Effector CD8-positive, alpha-beta T cell (primary cell): ENCODE data around the gene FKRP.
"Not testable (repeated sequence)": the region's sequence is repeated elsewhere in the genome, so short reads cannot be mapped to it uniquely, and the experiment has no call there.

ENCODE experiments used
- DNase-seq: peaks from one replicate; lab custom pipeline; 2025; lab: John Stamatoyannopoulos, UW

FKRP gene

DNA sequence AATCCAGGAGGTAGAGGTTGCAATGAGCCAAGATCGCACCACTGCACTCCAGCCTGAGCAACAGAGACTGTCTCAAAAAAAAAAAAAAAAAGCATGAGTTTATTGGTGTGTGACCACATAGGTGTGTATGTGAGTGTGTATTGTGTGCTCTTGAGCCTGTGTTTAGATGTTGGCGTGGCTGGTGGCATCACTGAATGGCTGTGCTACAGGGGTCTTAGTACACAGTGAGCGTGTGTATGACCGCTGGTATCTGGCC, 40.1 kb downstream of the FKRP start:
- DNase-seq: no peak

DNA sequence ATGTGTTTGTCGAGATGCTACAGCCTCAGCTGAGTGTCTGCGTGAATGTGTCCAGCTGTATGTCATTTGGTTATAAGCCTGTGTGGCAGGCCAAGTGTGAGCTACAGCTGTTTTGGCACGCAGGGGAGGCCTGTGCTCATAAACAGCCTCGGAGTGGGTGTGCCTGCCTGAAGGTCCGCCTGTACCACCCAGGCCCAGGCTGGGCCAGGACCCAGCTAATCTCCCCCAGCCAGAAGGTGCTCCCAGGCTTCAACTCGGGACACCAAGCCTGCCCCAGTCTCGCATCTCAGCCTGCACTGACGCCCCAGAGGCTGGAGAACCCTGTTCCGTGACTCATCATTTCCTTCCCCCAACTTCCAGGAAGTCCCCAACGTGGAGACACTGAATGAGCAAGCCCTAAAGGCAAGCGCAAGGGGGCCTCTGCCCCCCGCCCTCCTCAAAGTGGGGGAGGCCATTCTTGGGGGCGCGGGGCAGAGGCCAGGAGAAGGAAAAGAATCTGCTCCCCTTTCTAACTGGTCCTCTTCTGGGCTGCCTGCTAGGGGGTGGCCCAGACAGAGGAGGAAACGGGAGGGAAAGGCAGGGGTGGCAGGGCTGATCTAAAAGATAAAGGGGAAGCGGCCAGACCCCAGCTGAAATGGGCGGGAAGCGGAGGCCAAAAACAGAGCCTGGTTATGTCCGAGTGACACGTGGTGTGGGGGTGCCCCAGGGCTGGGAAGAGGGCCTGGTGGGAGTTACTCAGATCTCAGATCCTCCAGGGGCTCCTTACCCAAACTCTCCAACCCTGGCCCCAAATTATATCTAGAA, 40.6 kb downstream of the FKRP start:
- peak; percentile 54 for DNase-seq

DNA sequence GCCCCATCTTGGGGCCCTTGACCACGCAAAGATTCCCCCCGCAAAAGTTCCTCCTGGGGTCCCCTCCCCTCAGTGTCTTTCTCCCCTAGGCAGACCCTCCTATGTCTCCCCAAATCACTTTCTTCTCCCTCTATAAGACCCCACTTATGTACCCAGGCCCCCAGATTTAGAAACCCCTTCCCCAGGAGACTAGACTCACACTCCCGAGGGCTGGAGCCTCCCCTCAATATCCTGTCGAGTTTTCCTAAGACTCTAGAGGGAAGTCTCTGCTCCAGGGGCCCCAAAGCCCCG, 41.1 kb downstream of the FKRP start:
- no peak for DNase-seq

DNA sequence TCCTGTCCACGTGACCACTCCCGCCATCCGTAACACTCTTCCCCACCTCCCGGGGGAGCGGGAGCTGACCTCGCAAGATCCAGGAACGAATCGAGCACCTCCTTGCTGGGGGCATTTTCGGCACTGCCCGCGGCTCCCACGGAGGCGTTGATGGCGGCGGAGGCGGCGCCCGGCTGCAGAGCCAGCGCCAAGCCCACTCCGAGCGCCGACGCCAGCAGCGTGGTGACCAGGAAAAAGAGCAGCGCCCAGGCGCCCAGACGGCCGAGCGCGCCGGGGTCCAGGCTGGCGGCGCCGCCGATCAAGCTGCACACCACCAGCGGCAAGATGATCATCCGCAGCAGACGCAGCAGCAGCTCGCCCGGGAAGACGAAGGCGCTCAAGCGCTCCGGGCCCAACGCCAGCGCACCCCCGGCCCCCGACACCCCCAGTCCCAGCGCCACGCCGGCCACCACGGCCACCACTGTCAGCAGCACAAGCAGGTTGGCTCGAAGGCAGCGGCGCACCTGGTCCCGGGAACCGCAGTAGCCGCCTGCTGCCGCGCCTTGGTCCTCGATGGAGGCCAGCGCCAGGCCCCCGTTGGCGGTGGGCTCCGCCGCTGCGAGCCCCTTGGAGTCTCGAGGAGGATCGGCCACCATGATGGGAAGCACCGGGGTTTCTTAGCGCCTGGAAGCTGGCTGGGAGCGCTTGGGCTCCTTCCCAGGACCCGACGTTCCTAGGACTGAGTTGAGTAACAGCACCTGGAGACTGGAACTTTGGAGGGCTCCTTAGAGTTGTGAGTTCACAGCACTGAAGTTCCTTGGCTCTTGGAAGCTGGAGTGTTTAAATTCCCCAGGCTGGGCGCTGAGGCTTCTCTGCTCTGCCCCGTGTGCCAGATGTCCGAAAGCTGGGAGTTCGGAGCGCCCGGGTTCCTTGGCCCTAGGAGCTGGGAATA, 41.7 kb downstream of the FKRP start:
- DNase-seq: peak; percentile 6

DNA sequence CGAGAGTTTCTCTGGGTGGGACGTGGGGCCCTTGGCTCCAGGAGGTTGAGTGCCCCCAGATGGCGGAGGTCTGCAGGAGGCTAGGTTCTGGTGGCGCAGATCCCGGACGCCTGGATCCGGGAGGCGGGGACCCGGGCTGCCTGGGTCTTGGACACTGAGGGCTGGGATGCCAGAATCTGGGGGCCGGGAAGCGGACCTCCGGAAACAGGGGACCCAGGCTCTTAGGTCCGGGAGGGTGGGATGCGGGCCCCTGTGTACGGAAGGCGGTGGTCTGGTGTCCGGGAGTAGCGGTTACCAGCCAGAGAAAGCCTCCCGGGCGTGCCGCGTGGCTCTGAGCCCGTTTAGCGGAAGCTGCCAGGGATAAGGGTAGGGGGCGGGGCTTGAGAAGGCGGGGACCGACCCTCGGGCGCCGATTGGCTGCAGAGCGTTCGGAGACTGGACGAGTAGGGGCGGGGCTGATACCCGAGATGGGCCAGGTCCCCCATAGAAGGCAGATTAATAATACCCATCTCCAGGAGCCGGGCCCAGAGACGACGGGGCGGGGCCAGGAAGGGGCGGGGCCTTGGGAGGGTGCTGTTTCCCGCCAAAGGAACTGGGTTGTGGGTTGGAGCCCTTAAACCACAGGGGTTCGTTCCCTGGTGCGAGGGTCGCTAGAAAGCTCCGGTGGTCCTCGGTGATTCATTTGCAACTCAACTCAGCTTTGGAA, 42.6 kb downstream of the FKRP start, which contains the start of gene SLC1A5:
SLC1A5 (minus strand) TSS at position 333 of the 706 bp plus-strand sequence. CDS start 629 bp downstream, outside the sequence.
- peak; percentile 91 for DNase-seq

DNA sequence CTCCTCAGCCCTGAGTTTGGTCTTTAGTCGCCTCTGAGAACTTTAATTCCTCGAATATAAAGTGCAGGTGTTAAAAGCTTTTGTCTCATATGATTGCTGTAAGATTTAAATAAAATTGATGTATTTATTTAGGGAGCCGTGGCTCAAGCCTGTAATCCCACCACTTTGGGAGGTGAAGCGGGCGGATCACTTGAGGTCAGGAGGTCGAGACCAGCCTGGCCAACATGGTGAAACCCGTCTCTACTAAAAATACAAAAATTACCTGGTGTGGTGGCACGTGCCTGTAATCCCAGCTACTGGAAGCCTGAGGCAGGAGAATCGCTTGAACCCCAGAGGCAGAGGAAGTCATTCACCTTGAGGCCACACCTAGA, 43.1 kb downstream of the FKRP start:
- DNase-seq: no peak

DNA sequence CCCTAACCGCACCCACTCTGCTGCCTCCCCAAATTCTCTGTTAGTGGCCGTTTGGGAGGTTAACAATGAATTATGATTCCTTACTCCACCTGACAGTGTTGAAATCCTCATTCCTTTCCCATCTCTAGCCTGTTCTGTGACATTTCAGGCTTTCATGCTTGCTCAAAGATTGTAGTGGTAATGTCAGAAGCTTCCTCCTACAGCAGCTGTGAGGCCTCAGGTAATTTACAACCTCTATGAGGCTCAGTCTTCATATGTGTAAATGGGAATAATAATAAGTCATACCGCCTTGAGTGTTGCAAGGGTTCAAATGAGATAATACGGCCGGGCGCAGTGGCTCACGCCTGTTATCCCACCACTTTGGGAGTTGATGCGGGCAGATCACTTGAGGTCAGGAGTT, 43.5 kb downstream of the FKRP start:
- no peak for DNase-seq

DNA sequence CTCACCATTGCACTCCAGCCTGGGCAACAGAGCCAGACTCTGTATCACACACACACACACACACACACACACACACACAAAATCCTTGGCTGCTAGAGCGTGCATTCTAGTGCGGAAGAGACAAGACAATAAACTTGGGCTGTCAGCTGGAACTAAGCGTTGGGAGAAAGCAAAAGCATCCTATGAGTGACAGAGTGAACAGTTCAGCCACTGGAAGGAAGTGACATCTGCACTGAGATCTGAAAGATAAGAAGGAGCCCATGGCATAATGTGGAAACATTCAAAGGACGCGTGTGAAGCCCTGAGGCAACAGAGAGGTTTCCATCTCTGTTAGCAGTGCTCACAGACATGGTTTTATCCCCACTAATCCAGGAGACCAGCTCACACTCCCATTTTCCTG, 46.1 kb downstream of the FKRP start:
- DNase-seq: no peak

DNA sequence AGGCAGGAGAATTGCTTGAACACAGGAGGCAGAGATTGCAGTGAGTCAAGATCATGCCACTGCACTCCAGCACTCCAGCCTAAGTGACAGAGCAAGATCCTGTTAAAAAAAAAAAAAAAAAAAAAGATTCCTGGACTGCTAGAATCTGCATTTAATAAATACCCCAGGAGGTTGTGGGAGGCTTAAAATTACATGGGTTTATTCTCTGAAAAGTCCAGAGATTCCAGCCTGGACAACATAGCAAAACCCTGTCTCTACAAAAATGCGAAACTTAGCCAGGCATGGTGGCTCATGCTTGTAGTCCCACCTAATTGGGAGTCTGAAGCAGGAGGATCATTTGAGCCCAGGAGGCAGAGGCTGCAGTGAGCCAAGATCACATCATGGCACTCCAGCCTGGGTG, 52.0 kb downstream of the FKRP start:
- no peak for DNase-seq

DNA sequence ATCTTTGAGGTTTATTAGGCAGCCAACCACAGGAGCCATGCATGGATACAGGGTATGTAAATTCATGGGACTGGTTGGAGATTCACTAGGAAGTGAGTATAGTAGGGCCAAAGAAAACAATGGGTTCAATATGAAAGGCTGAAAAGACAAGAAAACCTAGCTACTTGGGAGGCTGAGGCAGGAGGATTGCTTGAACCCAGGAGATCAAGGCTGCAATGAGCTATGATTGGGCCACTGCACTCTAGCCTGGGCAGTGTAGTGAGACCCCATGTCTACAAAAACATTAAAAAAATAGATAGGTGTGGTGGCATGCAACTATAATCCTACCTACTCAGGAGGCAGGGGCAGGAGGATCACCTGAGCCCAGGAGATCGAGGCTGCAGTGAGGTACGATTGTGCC, 52.9 kb downstream of the FKRP start:
- DNase-seq: no peak

DNA sequence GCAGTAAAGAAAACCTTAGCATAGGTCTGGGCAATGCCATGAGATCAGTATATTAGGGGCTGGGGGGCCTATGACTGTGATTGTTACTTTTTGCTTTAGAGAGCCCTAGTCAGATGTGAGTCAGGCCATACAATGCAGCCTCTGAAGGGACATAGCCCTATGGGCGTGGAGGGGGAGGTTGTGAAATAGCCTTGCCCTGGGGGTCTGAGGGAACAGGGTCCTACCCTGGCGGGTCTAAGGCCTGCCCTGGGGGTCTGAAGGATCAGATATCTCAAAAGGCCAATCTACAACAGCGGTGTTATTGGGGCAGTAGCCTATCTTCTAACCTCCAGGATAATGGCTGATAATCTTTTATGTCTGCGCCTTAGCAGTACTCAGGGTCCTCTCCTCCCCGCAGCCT, 56.3 kb downstream of the FKRP start:
- no peak for DNase-seq

DNA sequence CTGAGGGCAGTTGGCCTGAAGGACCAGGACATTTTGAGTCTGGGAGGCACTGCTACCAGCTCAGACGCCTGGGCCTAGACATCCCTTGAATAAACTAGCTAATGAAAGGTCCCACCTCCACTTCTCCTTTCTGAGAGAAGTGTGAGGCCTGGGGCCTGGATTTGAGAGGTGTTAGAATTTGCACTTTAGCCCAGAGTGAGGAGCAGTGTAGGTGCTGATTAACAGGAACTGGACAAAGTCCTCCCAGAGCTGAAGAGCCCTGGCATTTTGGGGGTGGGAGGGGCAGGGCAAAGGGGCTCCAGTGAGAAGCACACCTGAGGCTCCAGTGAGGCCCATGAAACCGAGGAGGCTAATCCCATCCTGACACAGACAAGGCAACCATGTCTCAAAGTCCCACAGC, 57.7 kb downstream of the FKRP start:
- DNase-seq: no peak

DNA sequence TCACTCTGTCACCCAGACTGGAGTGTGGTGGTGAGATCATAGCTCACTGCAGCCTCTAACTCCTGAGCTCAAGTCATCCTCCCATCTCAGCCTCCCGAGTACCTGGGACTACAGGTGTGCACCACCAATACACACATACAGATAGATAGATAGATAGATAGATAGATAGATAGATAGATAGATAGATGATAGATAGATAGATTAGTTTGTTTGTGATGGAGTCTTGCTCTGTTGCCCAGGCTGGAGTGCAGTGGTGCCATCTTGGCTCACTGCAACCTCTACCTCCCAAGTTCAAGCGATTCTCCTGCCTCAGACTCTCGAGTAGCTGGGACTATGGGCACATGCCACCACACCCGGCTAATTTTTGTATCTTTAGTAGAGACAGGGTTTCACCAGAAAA, 58.6 kb downstream of the FKRP start:
- not testable (repeated sequence) for DNase-seq

DNA sequence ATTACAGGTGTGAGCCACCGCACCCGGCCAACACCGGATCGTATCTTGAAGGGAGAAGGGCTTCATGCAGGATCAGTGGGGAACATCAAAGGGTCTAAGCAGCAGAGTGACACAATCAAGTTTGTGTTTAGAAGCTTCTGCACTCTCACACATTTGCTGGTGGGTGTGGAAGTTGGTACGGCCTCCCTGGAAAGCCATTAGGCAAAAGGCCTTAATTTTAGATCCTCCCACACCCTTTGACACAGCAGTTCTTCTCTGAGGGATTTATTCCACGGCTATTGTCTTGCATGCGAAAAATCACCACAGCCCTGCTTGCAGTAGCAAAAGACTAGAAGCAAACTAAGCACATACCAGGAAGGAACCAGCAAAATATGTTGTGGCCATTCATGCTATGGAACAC, 60.8 kb downstream of the FKRP start:
- no peak for DNase-seq
